Left lung (tissue), 8 donors: Measurements from ENCODE around the gene LINGO3. TPM values are rescaled to one million over a fixed set of nuclear protein-coding genes. Genes with fewer than 3 reads are reported as not detected.

ENCODE experiments used
- polyA plus RNA-seq, 6 donors: library from polyadenylated mRNA; unstranded; fragments of 120-200 nt; gene quantifications; one replicate each; pipeline ENCODE4 v1.2.1, GENCODE V29; 2013; ENCODE audit not compliant: insufficient read length in 6 of 6
- total RNA-seq, 2 donors: library from RNA; stranded (reverse); fragmentation: NEBNext Ultra II Directional; extraction: Animal tissue kit (Norgen Biotek cat#: 25700); gene quantifications; one replicate each; pipeline ENCODE4 v1.2.1, GENCODE V29; 2021
- donor health status: DM: no; HTN: yes; CAD: no.
- donor health status: DM: no; HTN: no; CAD: no.

Gene LINGO3
- total and polyA plus RNA-seq, 8 donors, result 0.10 to 0.17 (median 0.16) TPM; not detected in 5

Other genes with a start within 250 kb of the LINGO3 start
- gene MOB3A, start 211.8 kb downstream of the LINGO3 start, total RNA-seq, result 100 to 1,000 TPM in 1 of 2 donors, 10 to 100 TPM in 1; 59.1 to 105 TPM
- gene MOB3A, start 211.8 kb downstream of the LINGO3 start, polyA plus RNA-seq, result 10 to 100 TPM; 20.6 to 31.5 (median 24.9) TPM
- 1 to 10 TPM; 2.6 to 5.2 TPM for gene IZUMO4, start 211.2 kb downstream of the LINGO3 start, total RNA-seq
- gene IZUMO4, start 211.2 kb downstream of the LINGO3 start, polyA plus RNA-seq, result 1 to 10 TPM; 4.4 to 8.5 (median 6.7) TPM
- gene AP3D1, start 156.6 kb downstream of the LINGO3 start, total RNA-seq, result 100 to 1,000 TPM; 109 to 128 TPM
- 10 to 100 TPM; 68.8 to 90.0 (median 79.2) TPM for gene AP3D1, start 156.6 kb downstream of the LINGO3 start, polyA plus RNA-seq
- gene DOT1L, start 144.2 kb downstream of the LINGO3 start, total RNA-seq, result 10 to 100 TPM; 28.9 to 43.0 TPM
- gene DOT1L, start 144.2 kb downstream of the LINGO3 start, polyA plus RNA-seq, result 10 to 100 TPM; 15.0 to 24.6 (median 20.3) TPM
- gene PLEKHJ1, start 71.8 kb downstream of the LINGO3 start, total RNA-seq, result 10 to 100 TPM; 61.1 to 74.4 TPM
- 10 to 100 TPM; 44.0 to 58.6 (median 55.1) TPM for gene PLEKHJ1, start 71.8 kb downstream of the LINGO3 start, polyA plus RNA-seq
- gene SF3A2, start 71.3 kb downstream of the LINGO3 start, total RNA-seq, result 10 to 100 TPM; 50.1 to 57.8 TPM
- 10 to 100 TPM; 63.3 to 81.5 (median 75.2) TPM for gene SF3A2, start 71.3 kb downstream of the LINGO3 start, polyA plus RNA-seq
- gene AMH, start 58.8 kb downstream of the LINGO3 start, total RNA-seq, result 1 to 10 TPM; 1.1 TPM
- gene AMH, start 58.8 kb downstream of the LINGO3 start, polyA plus RNA-seq, result 1 to 10 TPM in 5 of 6 donors, under 1 TPM in 1; 0.13 to 3.7 (median 2.0) TPM
- gene JSRP1, start 51.7 kb downstream of the LINGO3 start, total RNA-seq, result 1 to 10 TPM in 1 of 2 donors, under 1 TPM in 1; 0.65 to 1.1 TPM
- 1 to 10 TPM in 1 of 6 donors, under 1 TPM in 4, not detected in 1; 0.20 to 1.0 (median 0.38) TPM for gene JSRP1, start 51.7 kb downstream of the LINGO3 start, polyA plus RNA-seq
- gene PEAK3, start 26.0 kb downstream of the LINGO3 start, total RNA-seq, result 1 to 10 TPM; 1.0 to 8.5 TPM
- gene PEAK3, start 26.0 kb downstream of the LINGO3 start, polyA plus RNA-seq, result under 1 TPM; 0.07 to 0.25 (median 0.11) TPM
- gene LSM7, start 20.4 kb upstream of the LINGO3 start, total RNA-seq, result 10 to 100 TPM; 59.3 to 70.1 TPM
- gene LSM7, start 20.4 kb upstream of the LINGO3 start, polyA plus RNA-seq, result 100 to 1,000 TPM in 3 of 6 donors, 10 to 100 TPM in 3; 85.2 to 104 (median 98.5) TPM
- 10 to 100 TPM; 47.5 to 60.7 TPM for gene SPPL2B, start 20.5 kb upstream of the LINGO3 start, total RNA-seq
- 100 to 1,000 TPM in 1 of 6 donors, 10 to 100 TPM in 5; 54.6 to 106 (median 80.9) TPM for gene SPPL2B, start 20.5 kb upstream of the LINGO3 start, polyA plus RNA-seq
- gene TMPRSS9, start 52.1 kb upstream of the LINGO3 start, total RNA-seq, result not detected
- gene TMPRSS9, start 52.1 kb upstream of the LINGO3 start, polyA plus RNA-seq, result 1 to 10 TPM in 1 of 6 donors, under 1 TPM in 5; 0.45 to 1.1 (median 0.49) TPM
- gene TIMM13, start 119.4 kb upstream of the LINGO3 start, total RNA-seq, result 10 to 100 TPM; 69.1 to 98.0 TPM
- gene TIMM13, start 119.4 kb upstream of the LINGO3 start, polyA plus RNA-seq, result 10 to 100 TPM; 47.6 to 85.2 (median 67.4) TPM
- 10 to 100 TPM; 35.1 to 40.5 TPM for gene LMNB2, start 148.8 kb upstream of the LINGO3 start, total RNA-seq
- 10 to 100 TPM; 57.0 to 95.8 (median 67.0) TPM for gene LMNB2, start 148.8 kb upstream of the LINGO3 start, polyA plus RNA-seq
- gene GADD45B, start 168.0 kb upstream of the LINGO3 start, total RNA-seq, result 10 to 100 TPM; 54.0 to 73.5 TPM
- 10 to 100 TPM in 5 of 6 donors, 1 to 10 TPM in 1; 7.5 to 31.5 (median 12.0) TPM for gene GADD45B, start 168.0 kb upstream of the LINGO3 start, polyA plus RNA-seq